ENCODE measurements around the gene SPON1. TPM values are rescaled to one million over a fixed set of nuclear protein-coding genes. Genes with fewer than 3 reads are reported as not detected.

SPON1 gene
- total RNA-seq, 2 donors from 2014 or later: 9.3 to 26.7 TPM

DNA sequence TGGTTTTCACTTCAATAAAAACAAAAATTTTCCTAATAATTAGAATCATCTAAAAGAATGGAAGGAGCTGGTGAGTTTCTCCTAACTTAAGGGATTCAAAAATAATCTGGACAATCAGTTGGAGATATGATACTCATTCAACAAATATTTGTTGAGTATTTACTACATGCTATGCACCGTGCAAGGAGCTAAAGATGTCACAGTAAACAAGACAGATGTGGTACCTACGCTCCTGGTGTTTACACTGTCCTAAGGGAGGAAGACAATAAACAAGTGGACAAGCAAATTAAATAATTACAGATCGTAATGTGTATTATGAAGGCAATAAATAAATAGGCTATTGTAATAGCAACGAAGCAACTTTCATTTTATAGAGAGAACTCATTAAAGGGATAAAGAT, 9.9 kb upstream of the SPON1 start:
- no peaks in the 10 kb centered on the region for H3K9me3 ChIP-seq
- intact Hi-C loops (cut with DNase I): no loop called here
- ATAC-seq (no peak), DNase-seq (no peak)
- H3K4me3 ChIP-seq: no peak overlapping the region
- 44 to 58% methylated on average over 4 of the region's 4 CpGs for WGBS, 2 donors
- no peaks in the 10 kb centered on the region for H3K36me3 ChIP-seq (replicated peaks in 1 of 2; ENCODE audit: insufficient read depth in 1 of 2, low read depth in 2 of 2)
- no peaks in the 10 kb centered on the region for H3K27me3 ChIP-seq
- TF ChIP-seq, protein P1, sequence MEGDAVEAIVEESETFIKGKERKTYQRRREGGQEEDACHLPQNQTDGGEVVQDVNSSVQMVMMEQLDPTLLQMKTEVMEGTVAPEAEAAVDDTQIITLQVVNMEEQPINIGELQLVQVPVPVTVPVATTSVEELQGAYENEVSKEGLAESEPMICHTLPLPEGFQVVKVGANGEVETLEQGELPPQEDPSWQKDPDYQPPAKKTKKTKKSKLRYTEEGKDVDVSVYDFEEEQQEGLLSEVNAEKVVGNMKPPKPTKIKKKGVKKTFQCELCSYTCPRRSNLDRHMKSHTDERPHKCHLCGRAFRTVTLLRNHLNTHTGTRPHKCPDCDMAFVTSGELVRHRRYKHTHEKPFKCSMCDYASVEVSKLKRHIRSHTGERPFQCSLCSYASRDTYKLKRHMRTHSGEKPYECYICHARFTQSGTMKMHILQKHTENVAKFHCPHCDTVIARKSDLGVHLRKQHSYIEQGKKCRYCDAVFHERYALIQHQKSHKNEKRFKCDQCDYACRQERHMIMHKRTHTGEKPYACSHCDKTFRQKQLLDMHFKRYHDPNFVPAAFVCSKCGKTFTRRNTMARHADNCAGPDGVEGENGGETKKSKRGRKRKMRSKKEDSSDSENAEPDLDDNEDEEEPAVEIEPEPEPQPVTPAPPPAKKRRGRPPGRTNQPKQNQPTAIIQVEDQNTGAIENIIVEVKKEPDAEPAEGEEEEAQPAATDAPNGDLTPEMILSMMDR (IDR thresholded peaks at IDR 0.05): no peak
- no peak for TF ChIP-seq POLR2A (IDR thresholded peaks at IDR 0.05)
- no peaks in the 10 kb centered on the region for H3K4me1 ChIP-seq
- H3K27ac ChIP-seq: no peak overlapping the region

DNA sequence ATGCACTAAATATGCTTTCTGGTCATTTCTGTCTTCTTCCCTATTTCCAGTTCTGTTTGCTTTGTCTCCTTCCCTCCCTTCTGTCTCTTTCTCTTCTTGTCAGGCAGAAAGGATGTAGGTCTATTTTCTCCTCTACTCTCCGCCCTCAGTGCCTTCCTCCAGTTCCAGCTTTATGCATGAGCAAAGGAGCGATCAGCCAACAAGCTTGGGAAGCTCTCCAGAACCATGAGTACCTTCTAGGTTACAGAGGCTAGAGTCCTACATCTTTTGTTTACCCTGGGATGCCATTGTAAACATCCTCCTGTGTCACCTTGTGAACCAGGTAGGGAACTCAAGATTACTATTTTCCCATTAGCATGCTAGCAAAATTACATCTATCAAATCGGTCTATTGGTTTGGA, 7.9 kb upstream of the SPON1 start:
- Histone ChIP-seq H3K27ac (no peak overlapping the region), H3K36me3 (replicated peaks in 1 of 2; ENCODE audit: insufficient read depth in 1 of 2, low read depth in 2 of 2) (no peaks in the 10 kb centered on the region), H3K4me3 (no peak overlapping the region), H3K9me3 (no peaks in the 10 kb centered on the region), H3K27me3 (no peaks in the 10 kb centered on the region), H3K4me1 (no peaks in the 10 kb centered on the region)
- ATAC-seq (no peak), DNase-seq (no peak)
- TF ChIP-seq, protein P1 (IDR thresholded peaks at IDR 0.05): no peak
- TF ChIP-seq POLR2A (IDR thresholded peaks at IDR 0.05): no peak
- intact Hi-C loops (cut with DNase I): no loop called here
- WGBS, 2 donors: 50 to 61% methylated on average over 3 of the region's 3 CpGs

DNA sequence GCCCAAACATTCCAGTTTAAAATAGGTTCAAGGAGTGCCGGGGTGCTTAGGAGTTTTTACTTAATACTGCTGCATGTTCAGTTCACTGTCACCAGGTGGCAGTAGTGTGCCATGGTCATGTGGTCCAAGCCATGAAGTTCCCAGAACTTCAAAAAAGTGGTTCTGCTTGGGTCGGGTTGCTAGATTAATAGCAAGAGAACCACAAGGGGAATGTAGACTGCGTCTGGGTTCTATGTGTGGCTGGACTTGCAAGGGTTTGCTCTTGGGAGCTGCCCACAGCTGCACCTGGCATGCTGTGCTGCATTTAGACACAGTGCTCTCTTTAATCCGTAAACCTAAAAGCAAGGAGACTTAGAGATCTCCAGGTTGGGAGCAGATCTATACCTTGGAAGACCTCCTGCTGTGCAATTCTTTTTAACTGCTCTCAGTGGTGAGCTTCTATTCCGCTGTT, 6.5 kb upstream of the SPON1 start:
- intact Hi-C loops (cut with DNase I): loop anchor here (5.0 kb wide), 1 partner anchor 291 kb away; no protein-coding TSS in a partner anchor

DNA sequence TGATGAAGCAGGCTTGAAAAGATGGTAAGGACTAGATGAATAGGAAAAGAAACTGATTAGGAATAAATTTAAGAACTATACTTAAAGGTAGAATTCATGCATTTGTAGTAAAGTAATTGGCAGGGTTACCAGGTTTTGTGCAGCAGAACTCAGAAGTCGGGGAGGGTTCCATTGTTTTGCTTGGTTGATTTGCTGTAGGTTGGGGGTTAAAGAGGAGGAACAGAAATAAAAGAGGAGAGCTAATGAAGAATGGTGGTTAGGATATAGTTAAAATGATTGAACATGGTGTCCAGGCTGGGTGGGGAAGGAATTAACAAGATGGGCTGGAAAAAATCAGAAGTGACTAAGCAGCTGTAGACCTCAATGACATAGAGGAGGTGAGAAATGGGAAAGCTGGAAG, 5.5 kb upstream of the SPON1 start:
- no peak for DNase-seq
- H3K27ac ChIP-seq: no peak overlapping the region
- no peak overlapping the region for H3K4me3 ChIP-seq
- ATAC-seq: no peak
- intact Hi-C loops (cut with DNase I): loop anchor here (5.0 kb wide), 1 partner anchor 290 kb away; no protein-coding TSS in a partner anchor
- TF ChIP-seq POLR2A (IDR thresholded peaks at IDR 0.05): no peak
- TF ChIP-seq, protein P1 (IDR thresholded peaks at IDR 0.05): no peak
- 74 to 77% methylated on average over 1 of the region's 1 CpG for WGBS, 2 donors
- H3K9me3 ChIP-seq: no peaks in the 10 kb centered on the region
- H3K36me3 ChIP-seq (replicated peaks in 1 of 2; ENCODE audit: insufficient read depth in 1 of 2, low read depth in 2 of 2): no peaks in the 10 kb centered on the region
- H3K27me3 ChIP-seq: no peaks in the 10 kb centered on the region
- H3K4me1 ChIP-seq: no peaks in the 10 kb centered on the region

More for the DNA sequence above, 6.5 kb upstream of the SPON1 start:
- 37 to 41% methylated on average over 5 of the region's 5 CpGs for WGBS, 2 donors
- no peak overlapping the region for H3K4me3 ChIP-seq
- no peak overlapping the region for H3K27ac ChIP-seq
- ATAC-seq: peak; percentile 47
- no peaks in the 10 kb centered on the region for H3K9me3 ChIP-seq
- no peaks in the 10 kb centered on the region for H3K4me1 ChIP-seq
- peak; percentile 55 to 67 (median 64) for DNase-seq
- TF ChIP-seq, protein P1 (IDR thresholded peaks at IDR 0.05): peak; percentile 41 to 86 (median 78)
- TF ChIP-seq POLR2A (IDR thresholded peaks at IDR 0.05): no peak
- no peaks in the 10 kb centered on the region for H3K27me3 ChIP-seq
- no peaks in the 10 kb centered on the region for H3K36me3 ChIP-seq (replicated peaks in 1 of 2; ENCODE audit: insufficient read depth in 1 of 2, low read depth in 2 of 2)
